ENCODE data around the gene AMT. TPM values are rescaled to one million over a fixed set of nuclear protein-coding genes. Genes with fewer than 3 reads are reported as not detected.

The AMT gene
- total RNA-seq, 1 donor: 1.7 TPM

DNA sequence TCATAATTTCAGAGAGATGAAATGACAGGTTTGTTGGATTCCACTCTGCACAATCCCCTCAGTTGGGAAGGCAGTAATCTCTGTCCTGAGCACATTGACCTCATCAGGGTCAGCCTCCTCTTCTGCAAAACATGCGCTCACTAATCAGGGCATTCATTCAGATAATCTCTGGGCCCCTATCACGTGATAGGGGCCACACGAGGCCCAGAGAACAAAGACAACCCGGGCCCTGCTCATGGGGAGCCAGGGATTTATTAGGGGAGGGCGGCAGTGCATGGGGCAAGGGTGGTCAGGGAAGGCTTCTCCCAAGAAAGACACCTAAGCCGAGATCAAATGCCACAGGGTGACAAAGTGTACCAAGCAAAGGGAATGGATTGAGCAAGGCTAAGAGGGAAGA is 8.9 kb downstream of the AMT start:
- DNase-seq (ENCODE audit: low read depth): no peak
- TF ChIP-seq, protein P1, sequence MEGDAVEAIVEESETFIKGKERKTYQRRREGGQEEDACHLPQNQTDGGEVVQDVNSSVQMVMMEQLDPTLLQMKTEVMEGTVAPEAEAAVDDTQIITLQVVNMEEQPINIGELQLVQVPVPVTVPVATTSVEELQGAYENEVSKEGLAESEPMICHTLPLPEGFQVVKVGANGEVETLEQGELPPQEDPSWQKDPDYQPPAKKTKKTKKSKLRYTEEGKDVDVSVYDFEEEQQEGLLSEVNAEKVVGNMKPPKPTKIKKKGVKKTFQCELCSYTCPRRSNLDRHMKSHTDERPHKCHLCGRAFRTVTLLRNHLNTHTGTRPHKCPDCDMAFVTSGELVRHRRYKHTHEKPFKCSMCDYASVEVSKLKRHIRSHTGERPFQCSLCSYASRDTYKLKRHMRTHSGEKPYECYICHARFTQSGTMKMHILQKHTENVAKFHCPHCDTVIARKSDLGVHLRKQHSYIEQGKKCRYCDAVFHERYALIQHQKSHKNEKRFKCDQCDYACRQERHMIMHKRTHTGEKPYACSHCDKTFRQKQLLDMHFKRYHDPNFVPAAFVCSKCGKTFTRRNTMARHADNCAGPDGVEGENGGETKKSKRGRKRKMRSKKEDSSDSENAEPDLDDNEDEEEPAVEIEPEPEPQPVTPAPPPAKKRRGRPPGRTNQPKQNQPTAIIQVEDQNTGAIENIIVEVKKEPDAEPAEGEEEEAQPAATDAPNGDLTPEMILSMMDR (IDR thresholded peaks at IDR 0.05; ENCODE audit: insufficient read depth, low read depth, low read length): no peak
- peak overlapping the region; percentile 73 for H3K4me3 ChIP-seq (ENCODE audit: low read depth, low read length)

- H3K4me3 ChIP-seq (ENCODE audit: low read depth, low read length): peak overlapping the region; percentile 73
- DNase-seq (ENCODE audit: low read depth): no peak
- TF ChIP-seq, protein P1 (IDR thresholded peaks at IDR 0.05; ENCODE audit: insufficient read depth, low read depth, low read length): no peak
Observed at GRCh38 chr3:49412632-49413337, 9.5 kb downstream of the AMT start.

GRCh38 chr3:49411968-49412631 is 10.2 kb downstream of the AMT start, which contains the start of the genes RHOA and TCTA:
Gene RHOA (minus strand): TSS chr3:49411976. CDS start chr3:49375589, 36,387 bp downstream.
Gene TCTA (plus strand): TSS chr3:49412423. CDS start chr3:49412427, 4 bp downstream.
- DNase-seq (ENCODE audit: low read depth): peak; percentile 100
- H3K4me3 ChIP-seq (ENCODE audit: low read depth, low read length): peak within 1 kb of the TSS; percentile 73
- TF ChIP-seq, protein P1 (IDR thresholded peaks at IDR 0.05; ENCODE audit: insufficient read depth, low read depth, low read length): no peak

DNA sequence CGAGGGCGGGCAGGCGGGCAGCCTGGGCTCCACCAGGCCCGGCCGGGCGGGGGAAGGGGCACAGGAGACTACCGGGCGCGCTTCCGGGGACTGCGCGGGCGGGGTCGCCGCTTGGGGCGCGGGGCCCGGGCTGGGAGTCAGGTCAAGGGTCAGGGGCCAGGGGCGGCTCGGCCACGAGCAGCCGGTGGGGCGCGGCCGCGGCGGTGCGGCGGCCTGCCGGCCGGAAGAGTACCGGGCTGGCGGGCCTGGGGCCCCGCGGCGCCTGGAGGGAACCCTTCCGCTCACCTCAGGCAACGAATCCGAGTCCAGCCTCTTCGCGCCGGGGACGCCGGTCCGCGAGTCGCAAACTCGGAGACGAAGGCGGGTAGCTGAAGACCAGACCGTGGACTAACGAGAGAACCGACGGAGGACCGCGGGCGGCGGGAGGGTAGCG is 10.7 kb downstream of the AMT start:
- no peak for DNase-seq (ENCODE audit: low read depth)
- peak overlapping the region; percentile 72 for H3K4me3 ChIP-seq (ENCODE audit: low read depth, low read length)
- TF ChIP-seq, protein P1 (IDR thresholded peaks at IDR 0.05; ENCODE audit: insufficient read depth, low read depth, low read length): no peak

GRCh38 chr3:49410846-49411534 is 11.3 kb downstream of the AMT start:
- no peak for DNase-seq (ENCODE audit: low read depth)
- peak overlapping the region; percentile 72 for H3K4me3 ChIP-seq (ENCODE audit: low read depth, low read length)
- TF ChIP-seq, protein P1 (IDR thresholded peaks at IDR 0.05; ENCODE audit: insufficient read depth, low read depth, low read length): no peak

GRCh38 chr3:49410066-49410845 is 12.0 kb downstream of the AMT start:
- H3K4me3 ChIP-seq (ENCODE audit: low read depth, low read length): peak overlapping the region; percentile 72
- no peak for DNase-seq (ENCODE audit: low read depth)
- TF ChIP-seq, protein P1 (IDR thresholded peaks at IDR 0.05; ENCODE audit: insufficient read depth, low read depth, low read length): no peak
